Measurements from ENCODE around the gene RTN3. TPM values are rescaled to one million over a fixed set of nuclear protein-coding genes. Genes with fewer than 3 reads are reported as not detected.

RTN3 gene
- total and polyA plus RNA-seq, 2 donors: 79.8 to 92.8 TPM

DNA sequence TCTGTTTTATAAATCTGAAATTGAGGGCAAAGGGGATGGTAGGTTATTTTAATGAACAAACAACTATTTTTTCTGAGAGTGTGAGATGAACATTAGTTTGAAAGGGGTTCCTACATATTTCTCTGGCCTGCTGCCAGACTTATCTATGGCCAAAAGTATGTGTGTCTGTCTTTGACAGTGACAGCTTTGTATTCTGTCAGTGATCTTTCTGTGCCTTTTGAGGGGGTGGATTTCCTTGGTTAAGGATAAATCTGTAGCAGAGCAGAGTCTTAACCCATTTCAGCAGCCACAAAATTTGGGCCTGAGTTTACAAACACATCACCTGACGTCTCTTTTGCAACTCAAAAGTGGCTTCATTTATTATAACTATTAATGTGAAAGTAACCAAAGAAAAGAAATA, 56.4 kb downstream of the RTN3 start:
- no peak for DNase-seq (ENCODE audit: extremely low spot score)
- H3K4me1 ChIP-seq (ENCODE audit: insufficient read depth): no peaks in the 10 kb centered on the region
- no peaks in the 10 kb centered on the region for H3K36me3 ChIP-seq (ENCODE audit: insufficient read depth)
- 44% methylated on average over 1 of the region's 1 CpG for WGBS
- H3K27ac ChIP-seq (ENCODE audit: low read depth): no peak overlapping the region
- no peak overlapping the region for H3K4me3 ChIP-seq (ENCODE audit: low read depth, low read length)

- H3K4me3 ChIP-seq (ENCODE audit: low read depth, low read length): no peak overlapping the region
- DNase-seq (ENCODE audit: extremely low spot score): peak; percentile 49
- H3K36me3 ChIP-seq (ENCODE audit: insufficient read depth): no peaks in the 10 kb centered on the region
- no peaks in the 10 kb centered on the region for H3K4me1 ChIP-seq (ENCODE audit: insufficient read depth)
- H3K27ac ChIP-seq (ENCODE audit: low read depth): no peak overlapping the region
- 19% methylated on average over 8 of the region's 8 CpGs for WGBS
Measured at GRCh38 chr11:63738720-63739360, 57.5 kb downstream of the RTN3 start.

GRCh38 chr11:63745304-63746170, 64.2 kb downstream of the RTN3 start:
- Histone ChIP-seq H3K36me3 (ENCODE audit: insufficient read depth) (no peaks in the 10 kb centered on the region), H3K4me1 (ENCODE audit: insufficient read depth) (no peaks in the 10 kb centered on the region), H3K4me3 (ENCODE audit: low read depth, low read length) (no peak overlapping the region), H3K27ac (ENCODE audit: low read depth) (no peak overlapping the region)
- WGBS: 78% methylated on average over 13 of the region's 13 CpGs
- DNase-seq (ENCODE audit: extremely low spot score): no peak

- Histone ChIP-seq H3K27ac (ENCODE audit: low read depth) (no peak overlapping the region), H3K4me3 (ENCODE audit: low read depth, low read length) (no peak overlapping the region), H3K36me3 (ENCODE audit: insufficient read depth) (no peaks in the 10 kb centered on the region), H3K4me1 (ENCODE audit: insufficient read depth) (no peaks in the 10 kb centered on the region)
- DNase-seq (ENCODE audit: extremely low spot score): no peak
- 58% methylated on average over 3 of the region's 3 CpGs for WGBS
Measured at GRCh38 chr11:63747011-63747410, 65.7 kb downstream of the RTN3 start.

DNA sequence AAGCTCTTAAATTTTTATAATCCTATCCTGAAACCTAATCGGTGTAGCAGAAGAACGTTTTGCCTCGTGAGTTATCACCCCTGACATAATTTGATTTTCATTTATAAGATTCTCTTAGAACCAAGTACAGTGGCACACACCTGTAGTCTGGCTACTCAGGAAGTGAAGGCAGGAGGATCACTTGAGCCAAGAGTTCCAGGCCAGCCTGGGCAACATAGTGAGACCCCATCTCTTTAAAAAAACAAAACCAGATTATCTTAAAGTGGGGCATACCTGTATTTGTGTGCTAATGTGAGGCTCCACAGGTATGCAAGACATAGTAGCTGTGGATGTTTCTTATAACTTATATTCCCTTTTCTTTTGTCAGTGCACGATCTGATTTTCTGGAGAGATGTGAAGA, 68.3 kb downstream of the RTN3 start:
- 89% methylated on average over 4 of the region's 4 CpGs for WGBS
- no peak for DNase-seq (ENCODE audit: extremely low spot score)
- Histone ChIP-seq H3K4me3 (ENCODE audit: low read depth, low read length) (no peak overlapping the region), H3K4me1 (ENCODE audit: insufficient read depth) (no peaks in the 10 kb centered on the region), H3K36me3 (ENCODE audit: insufficient read depth) (peaks cover 3% of the 10 kb centered on the region), H3K27ac (ENCODE audit: low read depth) (no peak overlapping the region)

GRCh38 chr11:63756919-63757761, 75.8 kb downstream of the RTN3 start:
- H3K27ac ChIP-seq (ENCODE audit: low read depth): no peak overlapping the region
- 91% methylated on average over 5 of the region's 5 CpGs for WGBS
- no peak overlapping the region for H3K4me3 ChIP-seq (ENCODE audit: low read depth, low read length)
- H3K4me1 ChIP-seq (ENCODE audit: insufficient read depth): no peaks in the 10 kb centered on the region
- DNase-seq (ENCODE audit: extremely low spot score): no peak
- peaks cover 5% of the 10 kb centered on the region for H3K36me3 ChIP-seq (ENCODE audit: insufficient read depth)

- H3K36me3 ChIP-seq (ENCODE audit: insufficient read depth): peaks cover 3% of the 10 kb centered on the region
- H3K4me3 ChIP-seq (ENCODE audit: low read depth, low read length): no peak overlapping the region
- WGBS: 75% methylated on average over 5 of the region's 5 CpGs
- DNase-seq (ENCODE audit: extremely low spot score): no peak
- H3K27ac ChIP-seq (ENCODE audit: low read depth): no peak overlapping the region
- peaks cover 4% of the 10 kb centered on the region for H3K4me1 ChIP-seq (ENCODE audit: insufficient read depth)
Measured at GRCh38 chr11:63760487-63761079, 79.3 kb downstream of the RTN3 start.

DNA sequence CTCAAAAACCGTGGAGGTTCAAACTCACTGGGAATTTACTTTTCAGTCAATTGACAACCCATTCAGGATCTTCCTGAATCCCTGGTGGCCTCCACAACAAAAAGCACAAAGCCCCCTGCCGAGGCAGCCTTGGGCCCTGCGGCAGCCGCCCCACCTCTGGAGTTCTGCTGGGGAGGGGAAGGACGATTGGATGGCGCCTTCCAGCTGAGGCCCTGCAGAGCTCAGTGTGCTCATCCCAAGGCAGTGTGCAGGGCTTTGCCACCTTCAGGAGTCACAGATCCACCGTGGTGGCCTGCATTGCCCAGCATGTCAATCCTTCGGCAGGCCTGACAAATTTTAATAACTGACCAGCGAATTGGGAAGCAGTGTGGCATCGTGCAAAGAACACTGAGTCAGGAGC, 79.9 kb downstream of the RTN3 start:
- peaks cover 2% of the 10 kb centered on the region for H3K36me3 ChIP-seq (ENCODE audit: insufficient read depth)
- H3K4me3 ChIP-seq (ENCODE audit: low read depth, low read length): no peak overlapping the region
- DNase-seq (ENCODE audit: extremely low spot score): no peak
- 76% methylated on average over 10 of the region's 10 CpGs for WGBS
- no peak overlapping the region for H3K27ac ChIP-seq (ENCODE audit: low read depth)
- H3K4me1 ChIP-seq (ENCODE audit: insufficient read depth): peaks cover 4% of the 10 kb centered on the region

- Histone ChIP-seq H3K27ac (ENCODE audit: low read depth) (no peak overlapping the region), H3K4me1 (ENCODE audit: insufficient read depth) (peaks cover 4% of the 10 kb centered on the region), H3K36me3 (ENCODE audit: insufficient read depth) (no peaks in the 10 kb centered on the region), H3K4me3 (ENCODE audit: low read depth, low read length) (peak overlapping the region; percentile 37)
- WGBS: 33% methylated on average over 34 of the region's 34 CpGs
- no peak for DNase-seq (ENCODE audit: extremely low spot score)
Measured at GRCh38 chr11:63761931-63762653, 80.8 kb downstream of the RTN3 start.

DNA sequence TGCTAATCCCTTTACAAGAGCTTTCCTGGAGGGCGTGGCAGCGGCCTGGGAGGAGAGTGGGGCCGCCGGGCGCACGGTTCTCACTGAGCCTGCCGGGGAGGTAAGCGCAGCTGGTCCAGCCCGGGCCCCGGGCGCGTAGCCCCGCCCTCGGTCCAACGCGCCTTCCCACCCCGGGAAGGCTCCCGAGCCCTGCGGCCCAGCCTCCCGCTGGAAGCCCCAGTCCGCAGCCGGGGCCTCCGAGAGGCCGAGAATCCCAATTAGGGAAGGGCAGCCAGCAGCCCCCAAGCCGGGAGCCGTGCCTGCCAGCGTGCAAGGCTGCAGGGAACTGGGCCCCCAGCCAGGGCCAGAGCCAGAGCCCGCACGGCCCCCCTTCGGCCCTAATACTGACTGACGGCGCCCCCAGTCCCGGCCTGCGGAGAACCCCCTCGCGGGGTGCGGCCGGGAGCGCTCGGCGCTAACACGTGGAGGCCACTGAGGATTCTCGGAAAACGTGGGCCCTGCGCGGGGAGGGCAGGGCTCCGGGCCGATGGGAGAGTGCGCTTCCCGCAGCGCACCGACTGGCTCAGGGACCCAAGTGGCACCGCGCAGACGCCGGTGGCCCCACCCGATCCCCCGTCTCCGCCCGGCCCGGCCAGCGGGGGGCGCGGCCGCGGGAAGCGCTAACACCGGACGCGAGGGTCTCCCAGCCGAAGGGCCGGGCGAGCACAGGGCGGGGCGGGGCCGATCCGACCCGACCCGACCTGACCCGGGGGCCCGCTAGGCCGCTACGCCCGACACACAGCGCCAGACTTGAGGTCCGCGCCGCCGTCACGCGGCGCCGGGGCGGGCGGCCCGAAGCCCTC, 81.6 kb downstream of the RTN3 start:
- Histone ChIP-seq H3K27ac (ENCODE audit: low read depth) (peak overlapping the region; percentile 24), H3K4me1 (ENCODE audit: insufficient read depth) (peaks cover 4% of the 10 kb centered on the region), H3K36me3 (ENCODE audit: insufficient read depth) (no peaks in the 10 kb centered on the region), H3K4me3 (ENCODE audit: low read depth, low read length) (peak overlapping the region; percentile 37)
- 23% methylated on average over 96 of the region's 96 CpGs for WGBS
- no peak for DNase-seq (ENCODE audit: extremely low spot score)

- WGBS: 51% methylated on average over 82 of the region's 82 CpGs
- Histone ChIP-seq H3K4me3 (ENCODE audit: low read depth, low read length) (peak overlapping the region; percentile 37), H3K27ac (ENCODE audit: low read depth) (no peak overlapping the region), H3K4me1 (ENCODE audit: insufficient read depth) (peaks cover 4% of the 10 kb centered on the region), H3K36me3 (ENCODE audit: insufficient read depth) (no peaks in the 10 kb centered on the region)
- DNase-seq (ENCODE audit: extremely low spot score): no peak
Measured at GRCh38 chr11:63763496-63764339, 82.4 kb downstream of the RTN3 start.

- no peak for DNase-seq (ENCODE audit: extremely low spot score)
- Histone ChIP-seq H3K4me1 (ENCODE audit: insufficient read depth) (peaks cover 4% of the 10 kb centered on the region), H3K27ac (ENCODE audit: low read depth) (no peak overlapping the region), H3K36me3 (ENCODE audit: insufficient read depth) (no peaks in the 10 kb centered on the region), H3K4me3 (ENCODE audit: low read depth, low read length) (no peak overlapping the region)
- 64% methylated on average over 23 of the region's 23 CpGs for WGBS
Measured at GRCh38 chr11:63764340-63764678, 83.0 kb downstream of the RTN3 start.

Data from urinary bladder (tissue), 4 donors.